PC-3 (cell line): ENCODE data around the gene SLC9A3. TPM values are rescaled to one million over a fixed set of nuclear protein-coding genes. Genes with fewer than 3 reads are reported as not detected.

Experiments used
- ATAC-seq: fragments of 200-7000 bp; cut with Tn5 transposase; 2 replicates; pipeline ENCODE4 v1.9.1; 2020; ENCODE audit warnings: mild to moderate bottlenecking, moderate library complexity
- BruUV-seq: library from RNA; stranded (reverse); fragments of 400-500 nt; replicated peaks from 2 replicates; lab custom pipeline; 2021; lab: Mats Ljungman, UMichigan
- CTCF ChIA-PET: fragments of 300-600 bp; sonication (Branson Sonifier 250); formaldehyde crosslinking; loops from one replicate; lab custom pipeline; 2022; ENCODE audit warnings: antibody characterized with exemption; lab: Charles Lee
- POLR2A ChIA-PET: fragments of 300-600 bp; sonication (Branson Sonifier 250); formaldehyde crosslinking; loops from one replicate; lab custom pipeline; 2022; ENCODE audit warnings: antibody characterized with exemption; ENCODE audit not compliant: unreplicated experiment; lab: Charles Lee
- DNase-seq: peaks from one replicate; pipeline ENCODE4 v3.0.0-alpha.2; 2015
- H2AFZ ChIP-seq: fragments of 300-600 bp; sonication (generic); 2 replicates; pipeline ENCODE4 v1.6.0; 2016; ENCODE audit warnings: antibody characterized with exemption, low read length
- H3F3A ChIP-seq: fragments of 300-600 bp; sonication (generic); one replicate; pipeline ENCODE4 v1.6.0; 2017; ENCODE audit warnings: antibody characterized with exemption, low read length, control low read depth, mild to moderate bottlenecking; ENCODE audit not compliant: unreplicated experiment
- H3K27ac ChIP-seq: fragments of 300-600 bp; sonication (generic); 2 replicates; pipeline ENCODE4 v1.5.1; 2016; ENCODE audit warnings: mild to moderate bottlenecking, low read length
- H3K27me3 ChIP-seq: fragments of 300-600 bp; sonication (generic); 2 replicates; pipeline ENCODE4 v1.6.1; 2016; ENCODE audit warnings: low read length, mixed read lengths
- H3K36me3 ChIP-seq: fragments of 300-600 bp; sonication (generic); 2 replicates; pipeline ENCODE4 v1.6.1; 2016; ENCODE audit warnings: low read depth, mixed run types, low read length, mixed read lengths
- H3K4me1 ChIP-seq: fragments of 300-600 bp; sonication (generic); 2 replicates; pipeline ENCODE4 v1.5.1; 2016; ENCODE audit warnings: low read length; ENCODE audit not compliant: insufficient read depth
- H3K4me2 ChIP-seq: fragments of 300-600 bp; sonication (generic); 2 replicates; pipeline ENCODE4 v1.6.0; 2016; ENCODE audit warnings: low read length
- H3K4me3 ChIP-seq: fragments of 300-600 bp; sonication (generic); 2 replicates; pipeline ENCODE4 v1.5.1; 2016; ENCODE audit warnings: mild to moderate bottlenecking, low read length, mixed read lengths
- H3K79me2 ChIP-seq: fragments of 300-600 bp; sonication (generic); 2 replicates; pipeline ENCODE4 v1.6.1; 2017; ENCODE audit warnings: low read length, mixed read lengths
- H3K9ac ChIP-seq: fragments of 300-600 bp; sonication (generic); 2 replicates; pipeline ENCODE4 v1.6.0; 2016; ENCODE audit warnings: mild to moderate bottlenecking, low read length
- H3K9me2 ChIP-seq: fragments of 300-600 bp; sonication (generic); replicated peaks from 2 replicates; pipeline ENCODE4 v1.6.1; 2016; ENCODE audit warnings: mixed run types, low read length, mixed read lengths
- H3K9me3 ChIP-seq: fragments of 300-600 bp; sonication (generic); 2 replicates; pipeline ENCODE4 v1.6.1; 2016; ENCODE audit warnings: low read length, mixed read lengths
- H4K20me1 ChIP-seq: fragments of 300-600 bp; sonication (generic); 2 replicates; pipeline ENCODE4 v1.6.1; 2016; ENCODE audit warnings: low read length, mixed read lengths
- CTCF ChIP-seq: fragments of 300-600 bp; sonication (generic); conservative IDR thresholded peaks from 2 replicates; pipeline ENCODE4 v1.5.1; 2017; ENCODE audit warnings: antibody characterized with exemption, low read depth, mild to moderate bottlenecking, low read length
- EZH2 ChIP-seq: fragments of 300-600 bp; sonication (generic); IDR thresholded peaks from one replicate; pipeline ENCODE4 v1.6.1; 2017; ENCODE audit warnings: antibody characterized with exemption, mild to moderate bottlenecking, low read length; ENCODE audit not compliant: unreplicated experiment
- EZH2phosphoT487 ChIP-seq: fragments of 300-600 bp; sonication (generic); IDR thresholded peaks from 2 replicates; pipeline ENCODE4 v1.6.1; 2018; ENCODE audit warnings: mild to moderate bottlenecking, antibody characterized with exemption, low read length, borderline replicate concordance
- intact Hi-C: fragments of 100-400 bp; cut with micrococcal nuclease; formaldehyde crosslinking; loops from 2 replicates; pipeline ENCODE4 v1.9.0; 2023
- total RNA-seq: library from RNA; depleted of rRNA; stranded (reverse); fragments of >200 nt; gene quantifications from 2 replicates; pipeline ENCODE4 v1.2.3, GENCODE V29; 2014

SLC9A3 gene
- total RNA-seq, 1 experiment from 2014 or later = 4.9 TPM

DNA sequence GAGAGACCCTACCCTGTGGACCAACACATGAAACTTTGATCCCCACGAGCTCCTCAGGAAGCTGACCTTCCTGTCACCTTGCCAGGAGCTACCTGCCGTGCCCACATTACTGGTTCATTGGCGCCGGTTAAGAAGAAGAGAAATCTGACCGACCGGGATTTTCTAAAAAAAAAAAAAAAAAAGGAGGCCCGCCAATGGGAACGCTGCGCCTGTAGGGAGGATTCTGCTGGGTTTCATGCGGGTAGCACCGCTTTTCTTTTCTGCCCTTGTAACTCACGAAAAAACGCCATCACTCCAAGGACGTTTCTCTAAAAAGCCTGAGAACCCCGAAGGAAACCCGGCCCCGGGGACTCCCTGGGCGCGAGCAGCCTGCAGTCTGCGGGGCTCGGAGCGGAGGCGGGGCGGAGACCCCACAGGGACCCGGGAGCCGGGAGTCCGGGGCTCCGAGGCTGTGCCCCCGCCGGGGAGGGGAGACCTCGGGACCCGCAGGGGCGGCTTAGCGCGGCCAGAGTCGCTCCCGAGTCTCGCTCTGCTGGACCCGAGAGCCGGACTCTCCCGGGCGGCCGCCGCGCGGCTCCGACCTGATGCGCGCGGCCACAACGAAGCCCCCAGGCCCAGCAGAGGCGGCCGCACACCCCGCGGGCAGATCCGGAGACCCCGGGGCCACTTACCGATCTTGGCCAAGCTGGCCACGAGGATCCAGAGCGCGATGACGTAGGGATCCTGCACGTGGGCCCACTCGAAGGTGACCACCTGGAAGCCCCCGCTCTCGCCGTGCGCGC is 617 bp downstream of the SLC9A3 start:
- ATAC-seq (no peak), DNase-seq (no peak)
- peak; percentile 55 for TF ChIP-seq EZH2
- no peak for TF ChIP-seq EZH2phosphoT487
- no peak overlapping the region for H2AFZ ChIP-seq
- H3K4me1 ChIP-seq = no peaks in the 10 kb centered on the region
- intact Hi-C loops = no loop called here
- no peaks in the 10 kb centered on the region for H4K20me1 ChIP-seq
- H3K27me3 ChIP-seq = peaks cover 34% of the 10 kb centered on the region
- H3K9me2 ChIP-seq = no peaks in the 10 kb centered on the region
- CTCF ChIA-PET = no interaction called here
- no TSS peak for BruUV-seq
- H3F3A ChIP-seq = no peaks in the 10 kb centered on the region
- POLR2A ChIA-PET = no interaction called here
- no peak overlapping the region for H3K4me3 ChIP-seq
- no peaks in the 10 kb centered on the region for H3K36me3 ChIP-seq
- no peak overlapping the region for H3K9ac ChIP-seq
- no peaks in the 10 kb centered on the region for H3K79me2 ChIP-seq
- no peaks in the 10 kb centered on the region for H3K9me3 ChIP-seq
- no peak overlapping the region for H3K4me2 ChIP-seq
- H3K27ac ChIP-seq = no peak overlapping the region

DNA sequence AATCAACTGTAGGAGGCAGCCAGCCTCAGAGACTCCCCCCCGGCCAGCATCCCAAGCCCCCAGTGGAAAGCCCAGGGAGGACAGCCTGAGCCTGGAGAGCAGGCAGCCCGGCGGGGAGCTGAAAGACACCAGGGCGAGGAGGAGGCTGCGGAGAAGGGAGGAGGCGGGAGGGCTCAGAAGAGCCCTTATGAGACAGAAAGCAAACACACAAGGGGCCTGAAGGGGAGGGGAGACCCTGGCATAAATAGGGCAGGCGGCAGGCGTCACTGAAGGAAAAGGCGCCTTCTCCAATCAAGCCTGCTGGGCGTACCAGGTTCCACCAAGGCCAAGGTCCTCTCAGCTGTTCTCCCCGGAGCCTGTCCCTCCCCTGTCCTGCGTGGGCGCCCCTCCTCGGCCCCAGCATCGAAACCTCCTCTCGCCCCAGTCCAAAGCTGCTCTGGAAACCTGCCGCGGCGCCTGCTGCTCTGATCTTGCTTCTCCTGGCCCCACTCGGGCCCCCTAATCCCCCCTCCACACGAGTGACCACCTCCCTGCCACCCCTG is 1.3 kb downstream of the SLC9A3 start:
- no peak overlapping the region for H2AFZ ChIP-seq
- ATAC-seq (no peak), DNase-seq (no peak)
- H3K9me2 ChIP-seq = no peaks in the 10 kb centered on the region
- H3K27ac ChIP-seq = no peak overlapping the region
- no TSS peak for BruUV-seq
- H3K9me3 ChIP-seq = no peaks in the 10 kb centered on the region
- no peaks in the 10 kb centered on the region for H4K20me1 ChIP-seq
- no peaks in the 10 kb centered on the region for H3K4me1 ChIP-seq
- H3K4me3 ChIP-seq = no peak overlapping the region
- H3K27me3 ChIP-seq = peaks cover 34% of the 10 kb centered on the region
- CTCF ChIA-PET = no interaction called here
- H3K9ac ChIP-seq = no peak overlapping the region
- H3K79me2 ChIP-seq = no peaks in the 10 kb centered on the region
- no peaks in the 10 kb centered on the region for H3F3A ChIP-seq
- no peak for TF ChIP-seq CTCF
- TF ChIP-seq EZH2 = no peak
- TF ChIP-seq EZH2phosphoT487 = no peak
- H3K4me2 ChIP-seq = no peak overlapping the region
- no peaks in the 10 kb centered on the region for H3K36me3 ChIP-seq
- intact Hi-C loops = no loop called here
- POLR2A ChIA-PET = no interaction called here

GRCh38 chr5:522116-522515 is 2.1 kb downstream of the SLC9A3 start:
- no peaks in the 10 kb centered on the region for H3K9me3 ChIP-seq
- no peak overlapping the region for H3K4me2 ChIP-seq
- no peak overlapping the region for H3K4me3 ChIP-seq
- no peak for DNase-seq
- H3K27me3 ChIP-seq = peaks cover 30% of the 10 kb centered on the region
- no peaks in the 10 kb centered on the region for H3K4me1 ChIP-seq
- no peaks in the 10 kb centered on the region for H3K79me2 ChIP-seq
- intact Hi-C loops = no loop called here
- ChIA-PET CTCF (no interaction called here), POLR2A (interaction anchor here (0.6 kb wide), 1 partner anchor 23 kb away, joined by 3 read pairs; no protein-coding TSS in a partner anchor)
- no peak overlapping the region for H3K27ac ChIP-seq
- no peaks in the 10 kb centered on the region for H4K20me1 ChIP-seq
- no peaks in the 10 kb centered on the region for H3F3A ChIP-seq
- no peaks in the 10 kb centered on the region for H3K36me3 ChIP-seq
- H2AFZ ChIP-seq = no peak overlapping the region
- ATAC-seq = no peak
- TF ChIP-seq CTCF (no peak), EZH2phosphoT487 (no peak), EZH2 (no peak)
- H3K9ac ChIP-seq = no peak overlapping the region
- BruUV-seq = no TSS peak
- H3K9me2 ChIP-seq = no peaks in the 10 kb centered on the region
